OCI-LY7 (cell line): Measurements from ENCODE around the gene STX18. TPM values are rescaled to one million over a fixed set of nuclear protein-coding genes. Genes with fewer than 3 reads are reported as not detected.
"Not testable (repeated sequence)": the region's sequence is repeated elsewhere in the genome, so short reads cannot be mapped to it uniquely, and the experiment has no call there.

ENCODE experiments used
- BruUV-seq: library from RNA; stranded (reverse); fragments of 400-500 nt; replicated peaks from 2 replicates; lab custom pipeline; 2021; lab: Mats Ljungman, UMichigan
- CTCF ChIA-PET: fragments of 300-600 bp; sonication (Branson Sonifier 250); formaldehyde crosslinking; loops from one replicate; lab custom pipeline; 2022; ENCODE audit warnings: antibody characterized with exemption; ENCODE audit not compliant: unreplicated experiment; lab: Charles Lee
- POLR2A ChIA-PET: fragments of 300-600 bp; sonication (Branson Sonifier 250); formaldehyde crosslinking; loops from one replicate; lab custom pipeline; 2022; ENCODE audit warnings: antibody characterized with exemption; lab: Charles Lee
- DNase-seq: peaks from one replicate; pipeline ENCODE4 v3.0.0-alpha.2; 2015; ENCODE audit warnings: low spot score
- H2AFZ ChIP-seq: fragments of 200-600 bp; sonication (generic), shearing (Covaris generic); 2 replicates; pipeline ENCODE4 v1.6.1; 2014; ENCODE audit warnings: mild to moderate bottlenecking, antibody characterized with exemption, low read length, moderate library complexity
- H3K27ac ChIP-seq: fragments of 200-600 bp; sonication (generic); 2 replicates; pipeline ENCODE4 v1.5.1; 2014; ENCODE audit warnings: mixed run types, low read depth, mild to moderate bottlenecking, moderate library complexity, low read length, inconsistent platforms; ENCODE audit not compliant: poor library complexity, severe bottlenecking
- H3K36me3 ChIP-seq: fragments of 200-600 bp; sonication (generic); 2 replicates; pipeline ENCODE4 v1.6.1; 2014; ENCODE audit warnings: mild to moderate bottlenecking, antibody characterized with exemption, low read length, moderate library complexity, mixed read lengths; ENCODE audit not compliant: insufficient read depth
- H3K4me1 ChIP-seq: fragments of 200-600 bp; sonication (generic); 2 replicates; pipeline ENCODE4 v1.5.1; 2014; ENCODE audit warnings: mild to moderate bottlenecking, low read length; ENCODE audit not compliant: insufficient read depth, poor library complexity, severe bottlenecking
- H3K4me2 ChIP-seq: fragments of 200-600 bp; sonication (generic); 2 replicates; pipeline ENCODE4 v1.6.1; 2014; ENCODE audit warnings: mild to moderate bottlenecking, low read length
- H3K4me3 ChIP-seq: fragments of 200-600 bp; sonication (generic); 2 replicates; pipeline ENCODE4 v1.5.1; 2014; ENCODE audit warnings: mild to moderate bottlenecking, low read depth, low read length; ENCODE audit not compliant: poor library complexity, severe bottlenecking
- H3K79me2 ChIP-seq: fragments of 200-600 bp; sonication (generic); 2 replicates; pipeline ENCODE4 v1.6.1; 2016; ENCODE audit warnings: low read depth, mild to moderate bottlenecking, low read length, moderate library complexity, mixed read lengths; ENCODE audit not compliant: insufficient read depth
- H3K9me2 ChIP-seq: fragments of 200-600 bp; sonication (generic); 2 replicates; pipeline ENCODE4 v1.6.1; 2016; ENCODE audit warnings: mild to moderate bottlenecking, low read length, mixed read lengths; ENCODE audit not compliant: insufficient read depth
- H3K9me3 ChIP-seq: fragments of 200-600 bp; sonication (generic); 2 replicates; pipeline ENCODE4 v1.6.1; 2014; ENCODE audit warnings: mild to moderate bottlenecking, mixed run types, low read length, mixed read lengths
- H4K20me1 ChIP-seq: fragments of 200-600 bp; sonication (generic); 2 replicates; pipeline ENCODE4 v1.6.1; 2014; ENCODE audit warnings: mild to moderate bottlenecking, antibody characterized with exemption, low read length, moderate library complexity, mixed read lengths; ENCODE audit not compliant: insufficient read depth
- CTCF ChIP-seq: fragments of 200-600 bp; sonication (generic); conservative IDR thresholded peaks from 2 replicates; pipeline ENCODE4 v1.5.1; 2014; ENCODE audit warnings: mild to moderate bottlenecking, antibody characterized with exemption, low read length, moderate library complexity, mixed read lengths
- EZH2phosphoT487 ChIP-seq: fragments of 200-600 bp; sonication (generic); IDR thresholded peaks from 2 replicates; pipeline ENCODE4 v1.6.1; 2018; ENCODE audit warnings: low read depth, borderline replicate concordance, mild to moderate bottlenecking, mixed run types, antibody characterized with exemption, low read length, moderate library complexity, mixed read lengths
- intact Hi-C: fragments of 100-400 bp; cut with micrococcal nuclease; formaldehyde crosslinking; loops from one replicate; pipeline ENCODE4 v1.10.0; 2022; ENCODE audit not compliant: unreplicated experiment
- total RNA-seq, 2 experiments: library from RNA; depleted of rRNA in 1 of 2; stranded (reverse); fragments of >200 nt in 1 of 2; shearing (Covaris generic) in 1 of 2; gene quantifications; 2 replicates each; pipeline ENCODE4 v1.2.3, GENCODE V29; 2014 to 2022

The STX18 gene
- total RNA-seq, 2 experiments from 2014 or later: 30.6 to 35.2 TPM

DNA sequence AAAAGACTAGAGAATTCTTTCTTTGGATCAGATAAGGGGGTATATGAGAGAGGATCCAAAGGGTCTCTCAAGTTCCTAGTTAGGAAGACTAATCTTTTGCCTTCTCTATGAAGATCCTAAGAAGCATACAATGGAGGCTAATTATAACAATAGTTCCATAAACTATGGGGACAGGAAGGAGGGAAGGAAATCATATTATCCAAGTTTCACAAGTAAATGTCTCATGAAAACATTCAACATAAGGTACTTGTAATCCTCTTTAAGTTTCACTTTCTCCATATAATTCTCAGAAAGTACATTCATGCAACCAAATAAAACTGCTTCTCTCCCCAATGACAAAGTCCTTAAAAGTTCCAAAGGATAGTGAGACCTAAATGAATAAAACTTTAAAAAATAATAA, 27.1 kb downstream of the STX18 start:
- BruUV-seq: no TSS peak
- TF ChIP-seq EZH2phosphoT487 (no peak), CTCF (no peak)
- Histone ChIP-seq H3K9me3 (no peaks in the 10 kb centered on the region), H3K79me2 (peaks cover 16% of the 10 kb centered on the region; the same call in 1 of the 2 replicates), H3K36me3 (0 out of 2 replicates have a peak, but pooled peaks cover 5% of the 10 kb centered on the region), H3K4me3 (no peak overlapping the region), H3K27ac (no peak overlapping the region), H3K9me2 (no peaks in the 10 kb centered on the region), H2AFZ (no peak overlapping the region), H3K4me1 (no peaks in the 10 kb centered on the region), H4K20me1 (no peaks in the 10 kb centered on the region; the same call in none of the 2 replicates), H3K4me2 (no peak overlapping the region)
- ChIA-PET POLR2A (no interaction called here), CTCF (no interaction called here)
- no peak for DNase-seq
- intact Hi-C loops: no loop called here

DNA sequence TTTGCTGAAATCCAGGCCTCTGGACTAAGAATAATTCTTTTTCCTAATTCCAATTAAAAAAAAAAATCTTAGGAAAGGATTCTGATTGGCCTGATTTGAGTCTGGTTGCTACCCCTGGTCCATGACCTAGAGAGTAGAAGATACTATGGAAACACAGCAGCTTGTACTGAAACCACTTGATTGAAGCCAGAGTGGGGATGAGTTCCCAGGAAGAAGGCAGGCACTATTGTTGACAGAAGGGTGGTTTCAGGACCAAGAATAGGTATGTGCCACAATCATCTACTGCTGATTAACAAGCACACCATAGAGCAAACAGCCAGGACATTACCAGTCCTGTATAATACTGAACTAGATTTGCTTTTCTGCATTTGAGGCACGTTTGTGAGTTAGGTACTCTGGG, 29.6 kb downstream of the STX18 start:
- no peak for DNase-seq
- no peak overlapping the region for H3K4me3 ChIP-seq
- H3K4me2 ChIP-seq: no peak overlapping the region
- ChIA-PET CTCF (no interaction called here), POLR2A (interaction anchor here (0.8 kb wide), 1 partner anchor 23 kb away, joined by 4 read pairs; no protein-coding TSS in a partner anchor)
- no TSS peak for BruUV-seq
- no peaks in the 10 kb centered on the region for H3K9me2 ChIP-seq
- peaks cover 11% of the 10 kb centered on the region; the same call in 1 of the 2 replicates for H3K79me2 ChIP-seq
- TF ChIP-seq CTCF (no peak), EZH2phosphoT487 (no peak)
- no peak overlapping the region for H2AFZ ChIP-seq
- H3K9me3 ChIP-seq: no peaks in the 10 kb centered on the region
- no peaks in the 10 kb centered on the region for H3K4me1 ChIP-seq
- intact Hi-C loops: no loop called here
- H3K27ac ChIP-seq: no peak overlapping the region
- no peaks in the 10 kb centered on the region; the same call in 1 of the 2 replicates for H4K20me1 ChIP-seq
- H3K36me3 ChIP-seq: 0 out of 2 replicates have a peak, but pooled peaks cover 5% of the 10 kb centered on the region

- CTCF ChIA-PET: not testable (repeated sequence)
Observed at GRCh38 chr4:4510641-4511040, 31.2 kb downstream of the STX18 start.

More at GRCh38 chr4:4510641-4511040, 31.2 kb downstream of the STX18 start:
- H3K4me3 ChIP-seq, H3K9me2 ChIP-seq, DNase-seq, intact Hi-C loops, H3K4me1 ChIP-seq, H3K36me3 ChIP-seq, H3K79me2 ChIP-seq, H3K4me2 ChIP-seq, H2AFZ ChIP-seq, H4K20me1 ChIP-seq, BruUV-seq, H3K27ac ChIP-seq, H3K9me3 ChIP-seq: not testable (repeated sequence)
- POLR2A ChIA-PET: interaction anchor here (0.6 to 1.0 kb wide), 3 partner anchors 13 to 46 kb away, joined by 3 read pairs; partner anchors contain the start of gene STX18
